Common myeloid progenitor, CD34-positive (primary cell): ENCODE data around the gene SCAPER.

ENCODE experiments used
- CTCF ChIA-PET: fragments of 350-600 bp; sonication (Branson Sonifier 250); formaldehyde crosslinking; loops from one replicate; lab custom pipeline; 2021; ENCODE audit warnings: antibody characterized with exemption; lab: Charles Lee
- POLR2A ChIA-PET: fragments of 350-600 bp; sonication (Branson Sonifier 250); formaldehyde crosslinking; loops from one replicate; lab custom pipeline; 2021; ENCODE audit warnings: antibody characterized with exemption; lab: Charles Lee
- DNase-seq, 3 donors: peaks; one replicate each; pipeline versions ENCODE4 v3.0.0 to v3.0.0-alpha.2; 2013
- H3K27ac ChIP-seq, 2 experiments: 1 replicate in 1 of 2; 2 replicates in 1 of 2; pipeline ENCODE4 v1.7.0; 2013; ENCODE audit warnings: inconsistent platforms in 2 of 2, low read length in 2 of 2, mild to moderate bottlenecking in 2 of 2, low read depth in 1 of 2, moderate library complexity in 1 of 2; ENCODE audit not compliant: severe bottlenecking in 2 of 2, insufficient read depth in 1 of 2, poor library complexity in 1 of 2
- H3K27me3 ChIP-seq, 5 experiments: replicated peaks in 2 of 5; 1 replicate in 3 of 5; 2 replicates in 2 of 5; pipeline versions ENCODE4 v1.6.1 to v1.7.0; 2013; ENCODE audit warnings: low read length in 4 of 5, mild to moderate bottlenecking in 2 of 5, moderate library complexity in 2 of 5, inconsistent platforms in 1 of 5; ENCODE audit not compliant: insufficient read depth in 5 of 5, control insufficient read depth in 4 of 5
- H3K36me3 ChIP-seq, 4 experiments: 1 replicate in 2 of 4; 2 replicates in 2 of 4; pipeline versions ENCODE4 v1.6.1 to v1.7.0; 2013; ENCODE audit warnings: low read length in 3 of 4, control low read depth in 1 of 4, mild to moderate bottlenecking in 1 of 4; ENCODE audit not compliant: control insufficient read depth in 4 of 4, insufficient read depth in 4 of 4
- H3K4me1 ChIP-seq, 4 experiments: 1 replicate in 3 of 4; 2 replicates in 1 of 4; pipeline versions ENCODE4 v1.6.1 to v1.7.1; 2013; ENCODE audit warnings: low read length in 3 of 4, mild to moderate bottlenecking in 3 of 4, control low read depth in 1 of 4, inconsistent platforms in 1 of 4, moderate library complexity in 1 of 4; ENCODE audit not compliant: control insufficient read depth in 4 of 4, insufficient read depth in 4 of 4; ENCODE audit errors: control extremely low read depth in 1 of 4
- H3K4me3 ChIP-seq, 7 experiments: 1 replicate in 4 of 7; 2 replicates in 3 of 7; pipeline versions ENCODE4 v1.5.1 to v1.7.0; 2013; ENCODE audit warnings: mild to moderate bottlenecking in 7 of 7, low read length in 6 of 7, moderate library complexity in 6 of 7, inconsistent platforms in 2 of 7, low read depth in 2 of 7, control low read depth in 1 of 7; ENCODE audit not compliant: insufficient read depth in 4 of 7, control insufficient read depth in 1 of 7; ENCODE audit errors: extremely low read depth in 1 of 7
- H3K9me3 ChIP-seq, 5 experiments: 1 replicate in 4 of 5; 2 replicates in 1 of 5; pipeline versions ENCODE4 v1.6.1 to v1.7.1; 2013; ENCODE audit warnings: low read length in 4 of 5, mild to moderate bottlenecking in 2 of 5, inconsistent platforms in 1 of 5, low read depth in 1 of 5, moderate library complexity in 1 of 5; ENCODE audit not compliant: control insufficient read depth in 4 of 5, insufficient read depth in 2 of 5; ENCODE audit errors: control extremely low read depth in 1 of 5
- whole genome bisulfite sequencing: methylation state at CpG from one replicate; pipeline ENCODE4 v1.1.5; 2013; ENCODE audit not compliant: insufficient coverage; 5-methylcytosine and 5-hydroxymethylcytosine counted together

SCAPER gene

GRCh38 chr15:76390571-76390970 lies 514.6 kb downstream of the SCAPER start:
- ChIA-PET POLR2A (no interaction called here), CTCF (no interaction called here)
- no peaks in the 10 kb centered on the region for H3K27me3 ChIP-seq
- DNase-seq: no peak
- H3K27ac ChIP-seq: no peak overlapping the region
- H3K9me3 ChIP-seq: no peaks in the 10 kb centered on the region
- peaks cover 0 to 5% (median 1%) of the 10 kb centered on the region in 4 experiments for H3K36me3 ChIP-seq
- H3K4me1 ChIP-seq: no peaks in the 10 kb centered on the region
- H3K4me3 ChIP-seq: no peak overlapping the region

- ChIA-PET CTCF (no interaction called here), POLR2A (no interaction called here)
- Histone ChIP-seq H3K36me3 (peaks cover 0 to 5% (median 1%) of the 10 kb centered on the region in 4 experiments), H3K27ac (no peak overlapping the region), H3K27me3 (no peaks in the 10 kb centered on the region), H3K9me3 (no peaks in the 10 kb centered on the region), H3K4me3 (no peak overlapping the region), H3K4me1 (no peaks in the 10 kb centered on the region)
- 100% methylated on average over 1 of the region's 2 CpGs for WGBS
- no peak for DNase-seq
These were observed 518.2 kb downstream of the SCAPER start for GRCh38 chr15:76386926-76387325.

- CTCF ChIA-PET: no interaction called here
- no peaks in the 10 kb centered on the region for H3K27me3 ChIP-seq
- POLR2A ChIA-PET: no interaction called here
- WGBS: 100% methylated on average over 2 of the region's 2 CpGs
- H3K4me1 ChIP-seq: no peaks in the 10 kb centered on the region
- H3K27ac ChIP-seq: no peak overlapping the region
- DNase-seq: no peak
- H3K9me3 ChIP-seq: no peaks in the 10 kb centered on the region
- peaks cover 0 to 5% (median 1%) of the 10 kb centered on the region in 4 experiments for H3K36me3 ChIP-seq
- no peak overlapping the region for H3K4me3 ChIP-seq
These were observed 519.0 kb downstream of the SCAPER start for GRCh38 chr15:76386178-76386577.

GRCh38 chr15:76384409-76384808 lies 520.7 kb downstream of the SCAPER start:
- ChIA-PET CTCF (no interaction called here), POLR2A (no interaction called here)
- Histone ChIP-seq H3K27ac (no peak overlapping the region), H3K27me3 (no peaks in the 10 kb centered on the region), H3K4me1 (no peaks in the 10 kb centered on the region), H3K36me3 (peaks cover 0 to 5% (median 1%) of the 10 kb centered on the region in 4 experiments), H3K9me3 (no peaks in the 10 kb centered on the region), H3K4me3 (no peak overlapping the region)
- 83% methylated on average over 1 of the region's 2 CpGs for WGBS
- no peak for DNase-seq

GRCh38 chr15:76382987-76383728 lies 522.0 kb downstream of the SCAPER start:
- H3K4me1 ChIP-seq: no peaks in the 10 kb centered on the region
- WGBS: no CpG with 5 or more reads among the region's 2 CpGs
- DNase-seq: no peak
- POLR2A ChIA-PET: no interaction called here
- no peaks in the 10 kb centered on the region for H3K27me3 ChIP-seq
- no peak overlapping the region for H3K4me3 ChIP-seq
- H3K36me3 ChIP-seq: peaks cover 0 to 5% (median 1%) of the 10 kb centered on the region in 4 experiments
- no peak overlapping the region for H3K27ac ChIP-seq
- CTCF ChIA-PET: no interaction called here
- no peaks in the 10 kb centered on the region for H3K9me3 ChIP-seq

GRCh38 chr15:76381366-76381765 lies 523.8 kb downstream of the SCAPER start:
- no peaks in the 10 kb centered on the region for H3K4me1 ChIP-seq
- ChIA-PET CTCF (no interaction called here), POLR2A (no interaction called here)
- WGBS: 87% methylated on average over 2 of the region's 4 CpGs
- H3K4me3 ChIP-seq: no peak overlapping the region
- H3K27ac ChIP-seq: no peak overlapping the region
- no peaks in the 10 kb centered on the region for H3K27me3 ChIP-seq
- no peaks in the 10 kb centered on the region for H3K9me3 ChIP-seq
- H3K36me3 ChIP-seq: peaks cover 0 to under 1% (median 0%) of the 10 kb centered on the region in 4 experiments
- DNase-seq: no peak

- no CpG with 5 or more reads among the region's 1 CpG for WGBS
- Histone ChIP-seq H3K27ac (no peak overlapping the region), H3K36me3 (peaks cover 0 to 3% (median under 1%) of the 10 kb centered on the region in 4 experiments), H3K4me3 (no peak overlapping the region), H3K9me3 (no peaks in the 10 kb centered on the region), H3K27me3 (no peaks in the 10 kb centered on the region), H3K4me1 (no peaks in the 10 kb centered on the region)
- no peak for DNase-seq
- CTCF ChIA-PET: no interaction called here
- POLR2A ChIA-PET: no interaction called here
These were observed 524.9 kb downstream of the SCAPER start for GRCh38 chr15:76380249-76380648.
